GM12872 (cell line): ENCODE results near the gene C14orf119.

Experiments used
- CTCF ChIP-seq: IDR thresholded peaks from 3 replicates; pipeline ENCODE4 v1.5.1; 2011; ENCODE audit warnings: low read depth, mild to moderate bottlenecking, low read length, moderate library complexity; ENCODE audit not compliant: insufficient read depth

C14orf119 gene

GRCh38 chr14:23146980-23147379 lies 51.7 kb downstream of the C14orf119 start:
- no peak for TF ChIP-seq CTCF

GRCh38 chr14:23147676-23148075 lies 52.4 kb downstream of the C14orf119 start:
- no peak for TF ChIP-seq CTCF

GRCh38 chr14:23148591-23149249 lies 53.4 kb downstream of the C14orf119 start:
- TF ChIP-seq CTCF, result no peak

- no peak for TF ChIP-seq CTCF
Observed at GRCh38 chr14:23149745-23150144, 54.4 kb downstream of the C14orf119 start.
